Ovary (tissue), 9 donors: ENCODE results near the gene LCE3E. TPM values are rescaled to one million over a fixed set of nuclear protein-coding genes. Genes with fewer than 3 reads are reported as not detected.

ENCODE experiments used
- DNase-seq, 5 donors: peaks; one replicate each; pipeline ENCODE4 v3.0.0-alpha.2; 2019 to 2020
- H3K27ac ChIP-seq, 2 donors: fragments of 200-600 bp; one replicate each; pipeline versions ENCODE4 v1.5.1 to v1.8.0; 2019 to 2022
- H3K27me3 ChIP-seq: fragments of 200-600 bp; one replicate; pipeline ENCODE4 v1.8.0; 2022
- H3K36me3 ChIP-seq: fragments of 200-600 bp; sonication (generic); one replicate; pipeline ENCODE4 v1.5.1; 2019
- H3K4me1 ChIP-seq: one replicate; pipeline ENCODE4 v1.8.1; 2013; ENCODE audit warnings: mild to moderate bottlenecking, moderate library complexity; ENCODE audit not compliant: insufficient read depth
- H3K4me3 ChIP-seq: fragments of 200-600 bp; sonication (generic); one replicate; pipeline ENCODE4 v1.5.1; 2017
- H3K9me3 ChIP-seq, 2 donors: fragments of 200-600 bp in 1 of 2; sonication (generic) in 1 of 2; one replicate each; pipeline versions ENCODE4 v1.5.1 to v1.8.1; 2013 to 2019; ENCODE audit warnings: mild to moderate bottlenecking in 1 of 2, moderate library complexity in 1 of 2
- EP300 ChIP-seq: sonication (generic); formaldehyde crosslinking; IDR thresholded peaks from one replicate; pipeline ENCODE4 v1.6.1; 2017; ENCODE audit warnings: antibody characterized with exemption
- POLR2A ChIP-seq: fragments of 450-650 bp; IDR thresholded peaks from one replicate; pipeline ENCODE4 v1.6.1; 2017; ENCODE audit warnings: antibody characterized with exemption, mild to moderate bottlenecking, moderate library complexity
- WGBS, 3 donors: extraction: QIAGEN DNeasy Blood & Tissue Kit in 1 of 3; methylation state at CpG; one replicate each; pipeline versions ENCODE4 v1.1.5 to v1.1.7; 2013 to 2017; 5-methylcytosine and 5-hydroxymethylcytosine counted together
- intact Hi-C, 4 donors: fragments of 100-400 bp; cut with DNase I; formaldehyde crosslinking; loops; one replicate each; pipeline versions ENCODE4 v1.11.0 to v1.15.1; 2022 to 2023
- polyA plus RNA-seq, 2 donors: library from polyadenylated mRNA; stranded (reverse); fragments of 200-250 nt in 1 of 2; fragments of 350-450 nt in 1 of 2; fragmentation: Illumina TruSeq in 1 of 2; extraction: RNeasy Lipid Tissue Mini Kit (QIAGEN cat#74804) in 1 of 2; gene quantifications; one replicate each; pipeline ENCODE4 v1.2.3, GENCODE V29; 2013 to 2014
- total RNA-seq, 7 donors: library from RNA; depleted of rRNA in 2 of 7; stranded (reverse); fragments of >200 nt in 2 of 7; fragmentation: NEBNext Ultra II Directional in 3 of 7; extraction: Animal tissue kit (Norgen Biotek cat#: 25700) in 3 of 7; gene quantifications; one replicate each; pipeline versions ENCODE4 v1.1.0 to v1.2.4, GENCODE V29; 2016 to 2023
- TF ChIP-seq, protein P1 (sequence below), 3 donors: fragments of 450-650 bp in 2 of 3; fragments of 200-600 bp in 1 of 3; IDR thresholded peaks; one replicate each; pipeline versions ENCODE4 v1.5.1 to v1.8.0; 2016 to 2022; ENCODE audit warnings: antibody characterized with exemption in 3 of 3, mild to moderate bottlenecking in 1 of 3
- donor health status: DM: no; HTN: no; CAD: no; lungs with moderate emphysema.
- donor health status: DM: no; HTN: no; CAD: no.
- donor health status: Bipolar disorder and iron deficiency.
- donor health status: DM: yes; HTN: yes; CAD: no.
- donor health status: DM: no; HTN: no; CAD: no.
- donor health status: DM: yes; HTN: yes; CAD: no.

Gene LCE3E
- total and polyA plus RNA-seq, 9 donors: not detected

GRCh38 chr1:152525080-152525641, 41.4 kb downstream of the LCE3E start:
- no peaks in the 10 kb centered on the region for H3K9me3 ChIP-seq
- H3K36me3 ChIP-seq: no peaks in the 10 kb centered on the region
- H3K27me3 ChIP-seq: no peaks in the 10 kb centered on the region
- no peak overlapping the region for H3K4me3 ChIP-seq
- no peak overlapping the region for H3K27ac ChIP-seq
- intact Hi-C loops: no loop called here
- no peak for TF ChIP-seq POLR2A
- TF ChIP-seq EP300: no peak
- TF ChIP-seq, protein P1, sequence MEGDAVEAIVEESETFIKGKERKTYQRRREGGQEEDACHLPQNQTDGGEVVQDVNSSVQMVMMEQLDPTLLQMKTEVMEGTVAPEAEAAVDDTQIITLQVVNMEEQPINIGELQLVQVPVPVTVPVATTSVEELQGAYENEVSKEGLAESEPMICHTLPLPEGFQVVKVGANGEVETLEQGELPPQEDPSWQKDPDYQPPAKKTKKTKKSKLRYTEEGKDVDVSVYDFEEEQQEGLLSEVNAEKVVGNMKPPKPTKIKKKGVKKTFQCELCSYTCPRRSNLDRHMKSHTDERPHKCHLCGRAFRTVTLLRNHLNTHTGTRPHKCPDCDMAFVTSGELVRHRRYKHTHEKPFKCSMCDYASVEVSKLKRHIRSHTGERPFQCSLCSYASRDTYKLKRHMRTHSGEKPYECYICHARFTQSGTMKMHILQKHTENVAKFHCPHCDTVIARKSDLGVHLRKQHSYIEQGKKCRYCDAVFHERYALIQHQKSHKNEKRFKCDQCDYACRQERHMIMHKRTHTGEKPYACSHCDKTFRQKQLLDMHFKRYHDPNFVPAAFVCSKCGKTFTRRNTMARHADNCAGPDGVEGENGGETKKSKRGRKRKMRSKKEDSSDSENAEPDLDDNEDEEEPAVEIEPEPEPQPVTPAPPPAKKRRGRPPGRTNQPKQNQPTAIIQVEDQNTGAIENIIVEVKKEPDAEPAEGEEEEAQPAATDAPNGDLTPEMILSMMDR (IDR thresholded peaks at IDR 0.05): no peak
- H3K4me1 ChIP-seq: no peaks in the 10 kb centered on the region
- 2 to 15% (median 4%) methylated on average over 1 of the region's 1 CpG for WGBS, 3 donors
- no peak for DNase-seq

- DNase-seq: no peak
- Histone ChIP-seq H3K4me1 (no peaks in the 10 kb centered on the region), H3K36me3 (no peaks in the 10 kb centered on the region), H3K27ac (no peak overlapping the region), H3K9me3 (no peaks in the 10 kb centered on the region), H3K4me3 (no peak overlapping the region), H3K27me3 (no peaks in the 10 kb centered on the region)
- intact Hi-C loops: no loop called here
- 50 to 56% (median 54%) methylated on average over 4 of the region's 4 CpGs for WGBS, 3 donors
- no peak for TF ChIP-seq POLR2A
- no peak for TF ChIP-seq EP300
- TF ChIP-seq, protein P1 (IDR thresholded peaks at IDR 0.05): no peak
Observed at GRCh38 chr1:152520561-152521090, 46.0 kb downstream of the LCE3E start.

DNA sequence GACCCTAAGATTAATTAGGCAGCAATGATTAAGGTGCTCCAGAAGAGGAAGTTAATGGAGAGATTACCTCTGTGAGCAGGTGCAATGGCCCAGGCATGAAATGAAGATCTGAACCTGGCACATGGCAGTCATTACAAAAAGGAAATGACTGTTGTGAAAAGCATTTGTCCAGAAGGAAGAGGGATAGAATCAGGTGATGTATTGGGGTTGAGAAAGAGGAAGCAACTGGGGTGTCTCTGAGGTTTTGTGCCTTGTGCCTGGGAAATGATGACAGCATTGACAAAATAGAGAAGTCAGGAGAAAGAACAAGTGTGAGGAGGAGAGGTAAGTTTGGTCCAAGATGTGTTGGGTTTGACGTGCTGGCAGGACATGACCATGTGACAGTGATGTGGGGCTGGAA, 46.7 kb downstream of the LCE3E start:
- 45 to 55% (median 50%) methylated on average over 1 of the region's 1 CpG for WGBS, 3 donors
- intact Hi-C loops: no loop called here
- DNase-seq: no peak
- no peak overlapping the region for H3K4me3 ChIP-seq
- no peak overlapping the region for H3K27ac ChIP-seq
- TF ChIP-seq, protein P1 (IDR thresholded peaks at IDR 0.05): no peak
- no peak for TF ChIP-seq POLR2A
- TF ChIP-seq EP300: no peak
- H3K4me1 ChIP-seq: no peaks in the 10 kb centered on the region
- no peaks in the 10 kb centered on the region for H3K9me3 ChIP-seq
- H3K27me3 ChIP-seq: no peaks in the 10 kb centered on the region
- H3K36me3 ChIP-seq: no peaks in the 10 kb centered on the region

GRCh38 chr1:152517237-152517811, 49.3 kb downstream of the LCE3E start:
- TF ChIP-seq EP300 (no peak), POLR2A (no peak)
- TF ChIP-seq, protein P1 (IDR thresholded peaks at IDR 0.05): no peak
- DNase-seq: no peak
- no peak overlapping the region for H3K27ac ChIP-seq
- H3K4me3 ChIP-seq: no peak overlapping the region
- 57 to 71% (median 58%) methylated on average over 7 of the region's 7 CpGs for WGBS, 3 donors
- no peaks in the 10 kb centered on the region for H3K9me3 ChIP-seq
- intact Hi-C loops: no loop called here
- H3K27me3 ChIP-seq: no peaks in the 10 kb centered on the region
- no peaks in the 10 kb centered on the region for H3K36me3 ChIP-seq
- H3K4me1 ChIP-seq: no peaks in the 10 kb centered on the region
